Muscle of leg (tissue), 11 donors: ENCODE results near the gene SLC39A8. TPM values are rescaled to one million over a fixed set of nuclear protein-coding genes. Genes with fewer than 3 reads are reported as not detected.

Source experiments
- DNase-seq: peaks from one replicate; pipeline ENCODE4 v3.0.0; 2013
- H3K27ac ChIP-seq: one replicate; pipeline ENCODE4 v1.5.1; 2013; ENCODE audit warnings: mild to moderate bottlenecking, low read length, control low read depth
- H3K27me3 ChIP-seq: one replicate; pipeline ENCODE4 v1.6.1; 2013; ENCODE audit warnings: low read length; ENCODE audit not compliant: control insufficient read depth, insufficient read depth
- H3K36me3 ChIP-seq: one replicate; pipeline ENCODE4 v1.6.1; 2013; ENCODE audit warnings: low read length; ENCODE audit not compliant: control insufficient read depth, insufficient read depth
- H3K4me1 ChIP-seq: one replicate; pipeline ENCODE4 v1.6.1; 2013; ENCODE audit warnings: low read length; ENCODE audit not compliant: control insufficient read depth, insufficient read depth
- H3K4me3 ChIP-seq: one replicate; pipeline ENCODE4 v1.5.1; 2013; ENCODE audit warnings: low read length, control low read depth
- H3K9me3 ChIP-seq: replicated peaks from 2 replicates; pipeline ENCODE4 v1.6.1; 2013; ENCODE audit warnings: low read depth, low read length; ENCODE audit not compliant: control insufficient read depth
- WGBS: methylation state at CpG from one replicate; pipeline ENCODE4 v1.1.5; 2013; ENCODE audit warnings: missing lambda C conversion rate; ENCODE audit not compliant: insufficient coverage; 5-methylcytosine and 5-hydroxymethylcytosine counted together
- polyA plus RNA-seq, 8 donors: library from polyadenylated mRNA; unstranded; fragments of 120-200 nt; gene quantifications; one replicate each; pipeline versions ENCODE4 v1.2.1 to v1.2.3, GENCODE V29; 2013; ENCODE audit warnings: inconsistent platforms in 1 of 8, low replicate concordance in 1 of 8; ENCODE audit not compliant: insufficient read length in 8 of 8, insufficient read depth in 1 of 8
- total RNA-seq: library from RNA; stranded (reverse); fragments of 120-200 nt; gene quantifications from one replicate; pipeline ENCODE4 v1.2.4, GENCODE V29; 2013

The SLC39A8 gene
- total and polyA plus RNA-seq, 9 donors = 2.1 to 4.8 (median 3.5) TPM

GRCh38 chr4:102308032-102308799 lies 37.1 kb downstream of the SLC39A8 start:
- Histone ChIP-seq H3K27ac (no peak overlapping the region), H3K4me1 (no peaks in the 10 kb centered on the region), H3K27me3 (no peaks in the 10 kb centered on the region), H3K9me3 (no peaks in the 10 kb centered on the region), H3K4me3 (no peak overlapping the region), H3K36me3 (no peaks in the 10 kb centered on the region)
- no CpG with 5 or more reads among the region's 1 CpG for WGBS
- no peak for DNase-seq

GRCh38 chr4:102305666-102306065 lies 39.6 kb downstream of the SLC39A8 start:
- no peaks in the 10 kb centered on the region for H3K36me3 ChIP-seq
- H3K4me3 ChIP-seq = no peak overlapping the region
- no peak overlapping the region for H3K27ac ChIP-seq
- no peaks in the 10 kb centered on the region for H3K9me3 ChIP-seq
- no CpG with 5 or more reads among the region's 1 CpG for WGBS
- H3K4me1 ChIP-seq = no peaks in the 10 kb centered on the region
- no peaks in the 10 kb centered on the region for H3K27me3 ChIP-seq
- no peak for DNase-seq

GRCh38 chr4:102302762-102303161 lies 42.5 kb downstream of the SLC39A8 start:
- Histone ChIP-seq H3K27me3 (no peaks in the 10 kb centered on the region), H3K9me3 (no peaks in the 10 kb centered on the region), H3K4me1 (no peaks in the 10 kb centered on the region), H3K4me3 (no peak overlapping the region), H3K27ac (no peak overlapping the region), H3K36me3 (no peaks in the 10 kb centered on the region)
- no CpG with 5 or more reads among the region's 1 CpG for WGBS
- DNase-seq = peak; percentile 5

GRCh38 chr4:102301167-102301566 lies 44.1 kb downstream of the SLC39A8 start:
- Histone ChIP-seq H3K27me3 (no peaks in the 10 kb centered on the region), H3K4me3 (no peak overlapping the region), H3K4me1 (no peaks in the 10 kb centered on the region), H3K27ac (no peak overlapping the region), H3K36me3 (no peaks in the 10 kb centered on the region), H3K9me3 (no peaks in the 10 kb centered on the region)
- 100% methylated on average over 1 of the region's 1 CpG for WGBS
- no peak for DNase-seq

- no peaks in the 10 kb centered on the region for H3K4me1 ChIP-seq
- no peak overlapping the region for H3K4me3 ChIP-seq
- no peaks in the 10 kb centered on the region for H3K9me3 ChIP-seq
- H3K27me3 ChIP-seq = no peaks in the 10 kb centered on the region
- H3K36me3 ChIP-seq = no peaks in the 10 kb centered on the region
- WGBS = no CpG with 5 or more reads among the region's 4 CpGs
- DNase-seq = peak; percentile 38
- no peak overlapping the region for H3K27ac ChIP-seq
Observed at GRCh38 chr4:102299354-102300107, 45.8 kb downstream of the SLC39A8 start.

GRCh38 chr4:102298716-102299115 lies 46.6 kb downstream of the SLC39A8 start:
- no peak overlapping the region for H3K27ac ChIP-seq
- H3K9me3 ChIP-seq = no peaks in the 10 kb centered on the region
- H3K36me3 ChIP-seq = no peaks in the 10 kb centered on the region
- H3K4me3 ChIP-seq = no peak overlapping the region
- WGBS = no CpG with 5 or more reads among the region's 1 CpG
- H3K4me1 ChIP-seq = no peaks in the 10 kb centered on the region
- DNase-seq = peak; percentile 6
- no peaks in the 10 kb centered on the region for H3K27me3 ChIP-seq

- Histone ChIP-seq H3K27ac (no peak overlapping the region), H3K9me3 (no peaks in the 10 kb centered on the region), H3K4me1 (no peaks in the 10 kb centered on the region), H3K27me3 (no peaks in the 10 kb centered on the region), H3K36me3 (no peaks in the 10 kb centered on the region), H3K4me3 (no peak overlapping the region)
- DNase-seq = no peak
Observed at GRCh38 chr4:102295153-102295862, 50.0 kb downstream of the SLC39A8 start.

GRCh38 chr4:102288497-102288896 lies 56.8 kb downstream of the SLC39A8 start:
- H3K27ac ChIP-seq = no peak overlapping the region
- H3K27me3 ChIP-seq = no peaks in the 10 kb centered on the region
- H3K4me3 ChIP-seq = no peak overlapping the region
- DNase-seq = no peak
- no peaks in the 10 kb centered on the region for H3K36me3 ChIP-seq
- no peaks in the 10 kb centered on the region for H3K4me1 ChIP-seq
- no peaks in the 10 kb centered on the region for H3K9me3 ChIP-seq

- Histone ChIP-seq H3K27me3 (no peaks in the 10 kb centered on the region), H3K36me3 (no peaks in the 10 kb centered on the region), H3K4me1 (no peaks in the 10 kb centered on the region), H3K4me3 (no peak overlapping the region), H3K27ac (no peak overlapping the region), H3K9me3 (no peaks in the 10 kb centered on the region)
- no peak for DNase-seq
Observed at GRCh38 chr4:102285831-102286230, 59.5 kb downstream of the SLC39A8 start.

- no peaks in the 10 kb centered on the region for H3K9me3 ChIP-seq
- no peak for DNase-seq
- no peaks in the 10 kb centered on the region for H3K27me3 ChIP-seq
- H3K36me3 ChIP-seq = no peaks in the 10 kb centered on the region
- WGBS = 80% methylated on average over 2 of the region's 4 CpGs
- H3K27ac ChIP-seq = no peak overlapping the region
- H3K4me3 ChIP-seq = no peak overlapping the region
- no peaks in the 10 kb centered on the region for H3K4me1 ChIP-seq
Observed at GRCh38 chr4:102281171-102281839, 64.0 kb downstream of the SLC39A8 start.
